ENCODE data around the gene ADCY3. TPM values are rescaled to one million over a fixed set of nuclear protein-coding genes. Genes with fewer than 3 reads are reported as not detected.

ADCY3 gene
- total and polyA plus RNA-seq, 7 donors = 9.2 to 15.2 (median 12.1) TPM

DNA sequence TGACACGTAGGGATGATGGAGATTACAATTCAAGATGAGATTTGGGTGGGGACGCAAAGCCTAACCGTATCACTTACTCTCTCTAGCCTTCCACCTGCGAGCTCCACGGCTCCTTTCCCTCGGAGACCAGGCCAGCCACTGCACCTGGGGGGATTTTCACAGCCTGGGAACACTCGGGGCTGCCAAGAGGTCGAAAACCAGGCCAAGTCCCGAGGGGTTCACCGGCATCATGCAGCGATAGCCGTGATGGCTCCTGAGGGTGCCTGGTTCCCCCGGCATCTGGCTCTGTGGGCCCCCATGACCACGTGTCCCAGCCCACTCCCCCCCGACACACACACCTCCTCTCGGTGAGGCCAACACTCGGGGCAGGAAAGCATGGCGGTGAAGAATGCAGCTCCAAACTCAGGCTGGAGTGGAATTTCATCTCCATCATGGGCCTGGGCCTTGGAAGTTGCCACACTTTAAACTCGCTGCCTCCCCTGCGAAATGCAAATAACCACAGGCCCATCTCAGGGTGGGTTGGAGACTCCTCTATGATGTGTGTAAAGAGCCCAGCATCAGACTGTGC, 32.6 kb downstream of the ADCY3 start:
- TF ChIP-seq, protein P1, sequence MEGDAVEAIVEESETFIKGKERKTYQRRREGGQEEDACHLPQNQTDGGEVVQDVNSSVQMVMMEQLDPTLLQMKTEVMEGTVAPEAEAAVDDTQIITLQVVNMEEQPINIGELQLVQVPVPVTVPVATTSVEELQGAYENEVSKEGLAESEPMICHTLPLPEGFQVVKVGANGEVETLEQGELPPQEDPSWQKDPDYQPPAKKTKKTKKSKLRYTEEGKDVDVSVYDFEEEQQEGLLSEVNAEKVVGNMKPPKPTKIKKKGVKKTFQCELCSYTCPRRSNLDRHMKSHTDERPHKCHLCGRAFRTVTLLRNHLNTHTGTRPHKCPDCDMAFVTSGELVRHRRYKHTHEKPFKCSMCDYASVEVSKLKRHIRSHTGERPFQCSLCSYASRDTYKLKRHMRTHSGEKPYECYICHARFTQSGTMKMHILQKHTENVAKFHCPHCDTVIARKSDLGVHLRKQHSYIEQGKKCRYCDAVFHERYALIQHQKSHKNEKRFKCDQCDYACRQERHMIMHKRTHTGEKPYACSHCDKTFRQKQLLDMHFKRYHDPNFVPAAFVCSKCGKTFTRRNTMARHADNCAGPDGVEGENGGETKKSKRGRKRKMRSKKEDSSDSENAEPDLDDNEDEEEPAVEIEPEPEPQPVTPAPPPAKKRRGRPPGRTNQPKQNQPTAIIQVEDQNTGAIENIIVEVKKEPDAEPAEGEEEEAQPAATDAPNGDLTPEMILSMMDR (IDR thresholded peaks at IDR 0.05) = no peak
- 84 to 90% (median 89%) methylated on average over 19 to 20 of the region's 20 CpGs for WGBS, 3 donors
- intact Hi-C loops (cut with DNase I) = no loop called here
- no peaks in the 10 kb centered on the region for H3K27me3 ChIP-seq (ENCODE audit: insufficient read depth in 3 of 3, low read length in 2 of 3)
- H3K4me3 ChIP-seq = no peak overlapping the region
- DNase-seq (no peak), ATAC-seq (no peak)
- no peaks in the 10 kb centered on the region for H3K9me3 ChIP-seq
- H3K27ac ChIP-seq = peak overlapping the region; percentile 41
- H3K4me1 ChIP-seq = peaks cover 3% of the 10 kb centered on the region
- H3K36me3 ChIP-seq (ENCODE audit: insufficient read depth in 1 of 2, low read depth in 1 of 2) = no peaks in the 10 kb centered on the region

DNA sequence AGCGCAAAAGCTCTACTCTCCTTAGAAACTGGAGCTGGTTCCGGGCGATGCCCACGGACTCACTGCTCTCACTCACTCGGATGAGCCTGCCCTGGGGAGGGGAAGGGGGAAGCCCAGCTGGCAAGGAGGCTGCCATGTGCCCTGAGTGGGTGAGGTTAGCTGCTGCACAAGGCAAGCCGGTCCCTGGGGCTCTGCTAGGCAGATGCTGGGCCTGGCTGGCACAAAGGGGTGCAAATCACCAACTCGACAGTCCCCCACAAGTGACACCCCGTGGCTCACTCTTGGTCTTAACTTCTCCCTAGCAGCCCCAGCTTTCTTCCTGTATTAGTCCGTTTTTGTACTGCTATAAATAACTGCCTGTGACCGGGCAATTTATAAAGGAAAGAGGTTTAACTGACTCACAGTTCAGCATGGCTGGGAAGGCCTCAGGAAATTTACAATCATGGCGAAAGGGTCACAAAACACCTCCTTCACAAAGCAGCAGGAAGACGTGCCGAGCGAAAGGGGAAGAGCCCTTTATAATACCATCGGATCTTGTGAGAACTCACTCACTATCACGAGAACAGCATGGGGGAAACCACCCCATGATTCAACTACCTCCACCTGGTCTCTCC, 33.2 kb downstream of the ADCY3 start:
- TF ChIP-seq, protein P1 (IDR thresholded peaks at IDR 0.05) = no peak
- H3K36me3 ChIP-seq (ENCODE audit: insufficient read depth in 1 of 2, low read depth in 1 of 2) = no peaks in the 10 kb centered on the region
- 53 to 54% (median 54%) methylated on average over 16 of the region's 16 CpGs for WGBS, 3 donors
- H3K4me1 ChIP-seq = peaks cover 3% of the 10 kb centered on the region
- DNase-seq (no peak), ATAC-seq (no peak)
- peak overlapping the region; percentile 41 for H3K27ac ChIP-seq
- H3K9me3 ChIP-seq = no peaks in the 10 kb centered on the region
- H3K4me3 ChIP-seq = no peak overlapping the region
- H3K27me3 ChIP-seq (ENCODE audit: insufficient read depth in 3 of 3, low read length in 2 of 3) = no peaks in the 10 kb centered on the region
- intact Hi-C loops (cut with DNase I) = no loop called here

DNA sequence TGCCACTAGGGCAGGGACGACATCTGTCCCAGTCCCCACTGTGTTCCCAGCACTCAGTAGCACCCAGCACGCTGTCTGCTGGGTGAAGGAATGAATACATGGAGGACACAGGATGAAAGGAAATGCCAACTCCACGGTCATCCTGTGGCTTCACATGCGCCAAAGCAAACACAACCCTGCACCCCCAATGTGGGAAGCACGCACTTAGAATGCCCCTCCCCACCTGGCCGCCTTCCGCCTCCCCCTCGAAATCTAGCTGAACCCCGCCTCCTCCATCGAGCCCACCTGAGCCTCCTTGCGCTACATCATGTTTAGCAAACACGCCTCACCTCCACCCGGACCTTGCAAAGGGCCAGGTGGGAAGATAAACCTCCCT, 33.9 kb downstream of the ADCY3 start:
- no peak overlapping the region for H3K4me3 ChIP-seq
- WGBS, 3 donors = 75 to 78% (median 76%) methylated on average over 13 of the region's 13 CpGs
- H3K27ac ChIP-seq = peak overlapping the region; percentile 41

DNA sequence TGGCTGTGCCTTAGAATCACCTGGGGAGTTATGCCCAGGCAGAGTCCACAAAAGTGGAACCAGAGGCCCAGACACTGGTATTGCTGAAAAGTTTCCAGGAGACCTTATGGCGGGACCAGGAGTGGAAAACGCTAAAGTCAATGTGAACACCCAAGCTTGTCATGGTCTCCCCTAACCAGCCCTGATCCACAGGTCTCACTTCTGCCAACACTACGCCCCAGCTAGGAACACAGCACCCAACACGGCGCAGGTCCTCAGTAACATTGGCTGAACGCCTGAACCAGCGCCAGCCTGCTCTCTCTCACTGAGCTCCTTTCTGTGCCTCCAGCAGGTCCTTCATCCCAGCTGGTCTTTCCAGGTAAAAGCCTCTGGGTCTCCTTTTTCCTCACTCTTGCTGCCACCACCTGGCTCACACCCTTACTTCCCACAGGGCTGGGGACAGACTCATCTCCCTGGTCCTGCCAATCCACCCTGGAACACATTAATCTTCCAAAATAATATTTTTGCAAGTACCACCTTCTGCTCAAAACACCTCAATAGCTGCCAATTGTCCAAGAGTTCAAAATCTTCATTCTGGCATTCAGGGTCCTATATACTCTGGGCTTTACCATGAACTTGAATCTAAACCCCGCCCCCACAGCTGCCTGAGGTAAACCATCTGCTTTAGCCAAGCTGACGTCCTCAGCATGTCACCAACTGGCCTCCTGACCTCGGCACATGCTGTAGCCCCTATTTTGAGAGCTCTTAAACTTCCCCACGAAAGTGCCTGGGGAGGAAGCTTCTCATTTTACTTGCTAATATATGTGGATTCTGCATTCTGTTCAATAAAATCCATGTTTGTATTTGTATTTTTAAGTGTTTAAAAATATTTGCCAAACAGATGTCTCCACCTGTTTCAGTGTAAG, 34.6 kb downstream of the ADCY3 start:
- Histone ChIP-seq H3K27ac (no peak overlapping the region), H3K4me3 (no peak overlapping the region), H3K4me1 (peaks cover 3% of the 10 kb centered on the region), H3K27me3 (ENCODE audit: insufficient read depth in 3 of 3, low read length in 2 of 3) (no peaks in the 10 kb centered on the region), H3K9me3 (no peaks in the 10 kb centered on the region), H3K36me3 (ENCODE audit: insufficient read depth in 1 of 2, low read depth in 1 of 2) (no peaks in the 10 kb centered on the region)
- TF ChIP-seq, protein P1 (IDR thresholded peaks at IDR 0.05) = no peak
- intact Hi-C loops (cut with DNase I) = no loop called here
- DNase-seq (no peak), ATAC-seq (no peak)
- WGBS, 3 donors = 76 to 81% (median 78%) methylated on average over 11 of the region's 11 CpGs

More for the DNA sequence above, 33.9 kb downstream of the ADCY3 start:
- ATAC-seq (no peak), DNase-seq (no peak)
- H3K4me1 ChIP-seq = peaks cover 3% of the 10 kb centered on the region
- no peaks in the 10 kb centered on the region for H3K36me3 ChIP-seq (ENCODE audit: insufficient read depth in 1 of 2, low read depth in 1 of 2)
- TF ChIP-seq, protein P1 (IDR thresholded peaks at IDR 0.05) = no peak
- intact Hi-C loops (cut with DNase I) = no loop called here
- H3K27me3 ChIP-seq (ENCODE audit: insufficient read depth in 3 of 3, low read length in 2 of 3) = no peaks in the 10 kb centered on the region
- H3K9me3 ChIP-seq = no peaks in the 10 kb centered on the region

All from psoas muscle (tissue), 8 donors.